Sigmoid colon (tissue), 7 donors: ENCODE measurements around the gene ITGA5. TPM values are rescaled to one million over a fixed set of nuclear protein-coding genes. Genes with fewer than 3 reads are reported as not detected.

Experiments used
- DNase-seq: peaks from one replicate; pipeline ENCODE4 v3.0.0-alpha.2; 2019
- H3K27ac ChIP-seq, 4 donors: fragments of 200-600 bp; sonication (generic); one replicate each; pipeline ENCODE4 v1.5.1; 2016 to 2019; ENCODE audit warnings: mild to moderate bottlenecking in 1 of 4
- H3K27me3 ChIP-seq, 3 donors: fragments of 200-600 bp; sonication (generic); one replicate each; pipeline ENCODE4 v1.5.1; 2019; ENCODE audit warnings: mild to moderate bottlenecking in 1 of 3
- H3K36me3 ChIP-seq, 4 donors: fragments of 200-600 bp; sonication (generic); one replicate each; pipeline ENCODE4 v1.5.1; 2016 to 2019
- H3K4me1 ChIP-seq, 4 donors: fragments of 200-600 bp; sonication (generic); one replicate each; pipeline ENCODE4 v1.5.1; 2017 to 2019
- H3K4me3 ChIP-seq, 4 donors: fragments of 200-600 bp; sonication (generic); one replicate each; pipeline ENCODE4 v1.5.1; 2017 to 2019; ENCODE audit warnings: mild to moderate bottlenecking in 2 of 4, moderate library complexity in 1 of 4
- H3K9me3 ChIP-seq, 4 donors: fragments of 200-600 bp in 3 of 4; sonication (generic) in 3 of 4; one replicate each; pipeline versions ENCODE4 v1.5.1 to v1.6.1; 2013 to 2019
- CTCF ChIP-seq, 4 experiments: fragments of 450-650 bp in 3 of 4; fragments of 200-600 bp in 1 of 4; IDR thresholded peaks; one replicate each; pipeline ENCODE4 v1.5.1; 2016 to 2019; ENCODE audit warnings: antibody characterized with exemption in 4 of 4, mild to moderate bottlenecking in 3 of 4, moderate library complexity in 2 of 4
- EP300 ChIP-seq, 4 donors: sonication (generic); formaldehyde crosslinking; IDR thresholded peaks; one replicate each; pipeline ENCODE4 v1.6.1; 2017; ENCODE audit warnings: antibody characterized with exemption in 4 of 4
- POLR2A ChIP-seq, 2 donors: fragments of 450-650 bp; IDR thresholded peaks; one replicate each; pipeline ENCODE4 v1.6.1; 2016; ENCODE audit warnings: antibody characterized with exemption in 2 of 2, mild to moderate bottlenecking in 2 of 2, moderate library complexity in 2 of 2
- POLR2AphosphoS5 ChIP-seq, 4 donors: sonication (generic); formaldehyde crosslinking; IDR thresholded peaks; one replicate each; pipeline ENCODE4 v1.6.1; 2017; ENCODE audit warnings: antibody characterized with exemption in 4 of 4
- WGBS, 2 donors: extraction: QIAGEN DNeasy Blood & Tissue Kit; methylation state at CpG; one replicate each; pipeline ENCODE4 v1.1.7; 2013; 5-methylcytosine and 5-hydroxymethylcytosine counted together
- intact Hi-C: fragments of 100-400 bp; cut with DNase I; formaldehyde crosslinking; loops from one replicate; pipeline ENCODE4 v1.15.1; 2023
- polyA plus RNA-seq, 3 donors: library from polyadenylated mRNA; stranded (reverse); fragments of 200-250 nt; gene quantifications; one replicate each; pipeline ENCODE4 v1.2.3, GENCODE V29; 2013
- total RNA-seq, 4 donors: library from RNA; depleted of rRNA; stranded (reverse); fragments of >200 nt; gene quantifications; one replicate each; pipeline ENCODE4 v1.1.0, GENCODE V29; 2016
- donor health status: healthy with polysubstance abuse.
- donor health status: Bipolar disorder and iron deficiency.
- donor health status: healthy.

The ITGA5 gene
- total and polyA plus RNA-seq, 7 donors: 7.4 to 765 (median 200) TPM

GRCh38 chr12:54413284-54414190, 5.5 kb downstream of the ITGA5 start:
- Histone ChIP-seq H3K4me1 (peaks cover 0 to 86% (median 80%) of the 10 kb centered on the region in 4 donors), H3K27ac (peak overlapping the region; percentile 96 to 100 (median 100)), H3K27me3 (no peaks in the 10 kb centered on the region), H3K9me3 (no peaks in the 10 kb centered on the region), H3K36me3 (peaks cover 13 to 67% (median 24%) of the 10 kb centered on the region in 4 donors), H3K4me3 (peak overlapping the region; percentile 96 to 100 (median 100))
- DNase-seq: peak; percentile 79
- WGBS, 2 donors: 41 to 56% methylated on average over 9 of the region's 9 CpGs
- no peak for TF ChIP-seq CTCF (IDR thresholded peaks at IDR 0.05)
- TF ChIP-seq EP300 (IDR thresholded peaks at IDR 0.05): no peak
- TF ChIP-seq POLR2A (IDR thresholded peaks at IDR 0.05): no peak
- TF ChIP-seq POLR2AphosphoS5 (IDR thresholded peaks at IDR 0.05): no peak
- intact Hi-C loops: no loop called here

DNA sequence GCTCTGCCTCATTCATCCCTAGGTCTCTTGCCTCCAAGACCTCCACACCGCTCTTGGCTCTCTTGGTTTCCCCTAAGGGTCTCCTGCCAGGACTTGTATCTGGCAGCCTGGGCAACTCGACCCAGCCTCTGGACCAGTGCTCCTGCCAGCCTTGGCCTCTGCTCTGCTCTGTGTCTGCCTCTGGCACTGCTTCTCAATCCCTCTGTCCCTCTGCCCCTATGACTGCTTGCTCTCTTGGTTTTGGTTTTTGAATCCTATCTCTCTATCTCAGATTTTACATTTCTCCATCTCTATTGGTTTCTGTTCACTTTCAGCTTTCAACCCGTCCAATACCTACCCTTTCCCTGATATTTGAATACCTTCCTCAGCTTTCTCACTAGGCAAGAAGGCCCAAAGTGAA, 6.3 kb downstream of the ITGA5 start:
- Histone ChIP-seq H3K27ac (peak overlapping the region; percentile 96 to 100 (median 100)), H3K9me3 (no peaks in the 10 kb centered on the region), H3K36me3 (peaks cover 21 to 75% (median 31%) of the 10 kb centered on the region in 4 donors), H3K27me3 (no peaks in the 10 kb centered on the region), H3K4me1 (peaks cover 0 to 93% (median 87%) of the 10 kb centered on the region in 4 donors), H3K4me3 (peak overlapping the region; percentile 96 to 100 (median 100))
- peak; percentile 60 for DNase-seq
- 65 to 73% methylated on average over 3 of the region's 3 CpGs for WGBS, 2 donors
- TF ChIP-seq POLR2A (IDR thresholded peaks at IDR 0.05): no peak
- peak in 2 of 4 donors; percentile 9 to 22 for TF ChIP-seq POLR2AphosphoS5 (IDR thresholded peaks at IDR 0.05)
- TF ChIP-seq CTCF (IDR thresholded peaks at IDR 0.05): no peak
- intact Hi-C loops: no loop called here

DNA sequence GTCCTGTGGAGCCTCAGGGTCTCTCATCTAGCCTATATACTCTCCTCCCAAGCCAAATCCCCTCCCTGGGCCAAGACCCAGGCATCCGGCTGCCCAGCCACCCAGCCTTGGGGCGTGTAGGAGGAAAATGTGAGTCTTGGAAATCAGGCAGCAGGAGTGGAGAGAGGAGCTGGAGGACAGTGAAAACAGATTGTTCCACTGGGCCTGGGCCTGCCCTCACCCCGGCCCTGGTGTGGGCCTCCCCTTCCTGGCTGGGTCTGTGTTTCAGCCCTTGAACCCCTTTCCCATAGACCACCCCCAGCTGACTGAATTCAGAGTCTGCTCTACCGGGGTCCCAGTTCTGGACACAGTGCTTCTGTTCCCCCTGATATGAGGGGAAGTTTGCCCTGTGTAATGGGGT, 6.7 kb downstream of the ITGA5 start:
- Histone ChIP-seq H3K36me3 (peaks cover 25 to 79% (median 34%) of the 10 kb centered on the region in 4 donors), H3K27ac (peak overlapping the region; percentile 96 to 100 (median 100)), H3K4me1 (peaks cover 0 to 96% (median 91%) of the 10 kb centered on the region in 4 donors), H3K4me3 (peak overlapping the region; percentile 96 to 100 (median 100)), H3K27me3 (no peaks in the 10 kb centered on the region), H3K9me3 (no peaks in the 10 kb centered on the region)
- no peak for TF ChIP-seq CTCF (IDR thresholded peaks at IDR 0.05)
- TF ChIP-seq POLR2AphosphoS5 (IDR thresholded peaks at IDR 0.05): peak in 1 of 4 donors; percentile 4
- no peak for TF ChIP-seq POLR2A (IDR thresholded peaks at IDR 0.05)
- peak; percentile 56 for DNase-seq
- intact Hi-C loops: no loop called here
- 56 to 66% methylated on average over 4 of the region's 4 CpGs for WGBS, 2 donors

DNA sequence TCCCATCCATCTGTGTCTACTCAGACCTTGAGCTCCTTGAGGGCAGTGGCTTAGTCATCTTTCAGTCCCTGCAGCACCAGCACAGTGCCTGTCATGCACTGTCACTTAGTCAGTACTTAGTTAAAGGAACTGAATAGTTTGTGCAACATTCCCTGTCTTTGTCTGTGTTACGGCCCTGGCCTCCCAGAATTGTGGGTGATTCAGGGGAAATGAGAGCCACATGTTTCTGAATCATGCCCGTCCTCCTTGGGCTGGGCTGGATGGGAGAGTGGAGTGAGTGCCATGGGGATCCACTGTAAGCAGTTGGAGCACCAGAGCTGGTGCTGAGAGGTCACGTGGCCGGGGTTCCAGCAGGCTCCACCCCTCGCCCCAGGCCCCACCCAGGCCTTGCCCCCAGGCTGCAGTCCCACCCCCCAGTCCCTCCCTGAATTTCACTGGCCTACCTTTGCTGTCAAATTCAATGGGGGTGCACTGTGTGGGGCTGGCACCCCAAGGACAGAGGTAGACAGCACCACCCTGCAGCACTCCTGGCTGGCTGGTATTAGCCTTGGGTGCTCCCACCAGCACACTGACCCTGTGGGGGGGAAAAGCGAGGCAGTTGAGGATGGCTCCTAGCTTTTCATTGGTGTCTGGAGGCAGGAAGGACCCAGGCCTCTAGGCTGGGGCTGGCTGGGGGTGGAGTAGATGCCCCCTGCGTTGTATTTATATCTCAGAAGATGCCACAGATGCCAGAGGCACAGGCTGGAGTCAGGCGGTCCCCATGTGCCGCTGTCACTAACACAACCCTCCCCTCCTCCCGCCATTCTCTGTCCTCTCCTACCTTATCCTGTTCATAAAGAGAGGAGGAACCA, 7.5 kb downstream of the ITGA5 start:
- H3K4me3 ChIP-seq: peak overlapping the region in 3 of 4 donors; percentile 96 to 100 (median 99)
- intact Hi-C loops: no loop called here
- H3K36me3 ChIP-seq: peaks cover 32 to 86% (median 41%) of the 10 kb centered on the region in 4 donors
- DNase-seq: peak; percentile 90
- no peaks in the 10 kb centered on the region for H3K9me3 ChIP-seq
- 45 to 59% methylated on average over 10 of the region's 10 CpGs for WGBS, 2 donors
- H3K27me3 ChIP-seq: no peaks in the 10 kb centered on the region
- H3K4me1 ChIP-seq: peaks cover 0 to 98% (median 94%) of the 10 kb centered on the region in 4 donors
- peak overlapping the region; percentile 96 to 100 (median 100) for H3K27ac ChIP-seq
- TF ChIP-seq POLR2A (IDR thresholded peaks at IDR 0.05): no peak
- peak; percentile 12 to 72 (median 51) for TF ChIP-seq POLR2AphosphoS5 (IDR thresholded peaks at IDR 0.05)
- TF ChIP-seq EP300 (IDR thresholded peaks at IDR 0.05): peak in 1 of 4 donors; percentile 28
- no peak for TF ChIP-seq CTCF (IDR thresholded peaks at IDR 0.05)
